ENCODE measurements around the gene PINK1.

PINK1 gene

GRCh38 chr1:20611652-20612051, 21.6 kb upstream of the PINK1 start:
- no peak overlapping the region for H3K9ac ChIP-seq (ENCODE audit: low read length)
- no peak overlapping the region for H3K27ac ChIP-seq (ENCODE audit: low read depth, low read length, poor library complexity, severe bottlenecking)

DNA sequence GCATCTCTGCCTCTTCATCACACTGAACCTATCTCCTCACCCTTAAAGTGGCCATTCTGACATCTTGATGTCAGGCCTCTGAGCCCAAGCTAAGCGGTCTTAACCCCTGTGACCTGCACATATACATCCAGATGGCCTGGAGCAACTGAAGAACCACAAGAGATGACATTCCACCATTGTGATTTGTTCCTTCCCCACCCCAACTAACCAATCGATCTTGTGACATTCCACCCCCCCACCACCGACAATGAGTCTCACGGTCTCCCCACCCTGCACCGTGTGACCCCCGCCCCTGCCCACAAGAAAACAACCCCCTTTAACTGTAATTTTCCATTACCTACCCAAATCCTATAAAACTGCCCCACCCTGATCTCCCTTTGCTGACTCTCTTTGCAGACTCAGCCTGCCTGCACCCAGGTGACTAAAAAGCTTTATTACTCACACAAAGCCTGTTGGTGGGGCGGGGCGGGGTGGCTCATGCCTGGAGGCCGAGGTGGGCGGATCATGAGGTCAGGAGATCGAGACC, 21.0 kb upstream of the PINK1 start:
- H3K27me3 ChIP-seq (ENCODE audit: insufficient read depth, low read length) = peaks cover 7% of the 10 kb centered on the region
- H3K79me2 ChIP-seq (ENCODE audit: insufficient read depth, low read length) = no peaks in the 10 kb centered on the region
- H3K36me3 ChIP-seq (ENCODE audit: insufficient read depth, low read length) = no peaks in the 10 kb centered on the region
- no peaks in the 10 kb centered on the region for H3K4me1 ChIP-seq (ENCODE audit: insufficient read depth, low read length, severe bottlenecking)
- no peaks in the 10 kb centered on the region for H4K20me1 ChIP-seq (ENCODE audit: insufficient read depth, low read length)
- TF ChIP-seq, protein P1, sequence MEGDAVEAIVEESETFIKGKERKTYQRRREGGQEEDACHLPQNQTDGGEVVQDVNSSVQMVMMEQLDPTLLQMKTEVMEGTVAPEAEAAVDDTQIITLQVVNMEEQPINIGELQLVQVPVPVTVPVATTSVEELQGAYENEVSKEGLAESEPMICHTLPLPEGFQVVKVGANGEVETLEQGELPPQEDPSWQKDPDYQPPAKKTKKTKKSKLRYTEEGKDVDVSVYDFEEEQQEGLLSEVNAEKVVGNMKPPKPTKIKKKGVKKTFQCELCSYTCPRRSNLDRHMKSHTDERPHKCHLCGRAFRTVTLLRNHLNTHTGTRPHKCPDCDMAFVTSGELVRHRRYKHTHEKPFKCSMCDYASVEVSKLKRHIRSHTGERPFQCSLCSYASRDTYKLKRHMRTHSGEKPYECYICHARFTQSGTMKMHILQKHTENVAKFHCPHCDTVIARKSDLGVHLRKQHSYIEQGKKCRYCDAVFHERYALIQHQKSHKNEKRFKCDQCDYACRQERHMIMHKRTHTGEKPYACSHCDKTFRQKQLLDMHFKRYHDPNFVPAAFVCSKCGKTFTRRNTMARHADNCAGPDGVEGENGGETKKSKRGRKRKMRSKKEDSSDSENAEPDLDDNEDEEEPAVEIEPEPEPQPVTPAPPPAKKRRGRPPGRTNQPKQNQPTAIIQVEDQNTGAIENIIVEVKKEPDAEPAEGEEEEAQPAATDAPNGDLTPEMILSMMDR (IDR thresholded peaks at IDR 0.05; ENCODE audit: low read length) = no peak
- TF ChIP-seq EZH2 (IDR thresholded peaks at IDR 0.05; ENCODE audit: borderline replicate concordance, low read length) = no peak
- H2AFZ ChIP-seq (ENCODE audit: low read length) = no peak overlapping the region
- no peaks in the 10 kb centered on the region for H3K9me3 ChIP-seq (ENCODE audit: low read length)
- H3F3A ChIP-seq (ENCODE audit: insufficient read depth, low read length) = no peaks in the 10 kb centered on the region
- no peak overlapping the region for H3K9ac ChIP-seq (ENCODE audit: low read length)
- no peak overlapping the region for H3K4me2 ChIP-seq (ENCODE audit: low read length)
- H3K4me3 ChIP-seq (ENCODE audit: low read depth, low read length, poor library complexity, severe bottlenecking) = no peak overlapping the region
- H3K27ac ChIP-seq (ENCODE audit: low read depth, low read length, poor library complexity, severe bottlenecking) = no peak overlapping the region
- no peaks in the 10 kb centered on the region for H3K9me2 ChIP-seq (ENCODE audit: low read depth, low read length)

More at GRCh38 chr1:20611652-20612051, 21.6 kb upstream of the PINK1 start:
- Histone ChIP-seq H3K4me2 (ENCODE audit: low read length) (no peak overlapping the region), H3F3A (ENCODE audit: insufficient read depth, low read length) (no peaks in the 10 kb centered on the region), H3K79me2 (ENCODE audit: insufficient read depth, low read length) (no peaks in the 10 kb centered on the region), H3K27me3 (ENCODE audit: insufficient read depth, low read length) (peaks cover 7% of the 10 kb centered on the region), H3K36me3 (ENCODE audit: insufficient read depth, low read length) (no peaks in the 10 kb centered on the region), H2AFZ (ENCODE audit: low read length) (no peak overlapping the region), H3K4me3 (ENCODE audit: low read depth, low read length, poor library complexity, severe bottlenecking) (no peak overlapping the region), H3K9me3 (ENCODE audit: low read length) (no peaks in the 10 kb centered on the region), H4K20me1 (ENCODE audit: insufficient read depth, low read length) (no peaks in the 10 kb centered on the region), H3K4me1 (ENCODE audit: insufficient read depth, low read length, severe bottlenecking) (no peaks in the 10 kb centered on the region), H3K9me2 (ENCODE audit: low read depth, low read length) (no peaks in the 10 kb centered on the region)
- TF ChIP-seq EZH2 (IDR thresholded peaks at IDR 0.05; ENCODE audit: borderline replicate concordance, low read length) = no peak
- TF ChIP-seq, protein P1 (IDR thresholded peaks at IDR 0.05; ENCODE audit: low read length) = no peak

- no peaks in the 10 kb centered on the region for H3K79me2 ChIP-seq (ENCODE audit: insufficient read depth, low read length)
- no peaks in the 10 kb centered on the region for H3K36me3 ChIP-seq (ENCODE audit: insufficient read depth, low read length)
- TF ChIP-seq, protein P1 (IDR thresholded peaks at IDR 0.05; ENCODE audit: low read length) = no peak
- no peak for TF ChIP-seq EZH2 (IDR thresholded peaks at IDR 0.05; ENCODE audit: borderline replicate concordance, low read length)
- no peaks in the 10 kb centered on the region for H3F3A ChIP-seq (ENCODE audit: insufficient read depth, low read length)
- no peak overlapping the region for H3K27ac ChIP-seq (ENCODE audit: low read depth, low read length, poor library complexity, severe bottlenecking)
- H3K27me3 ChIP-seq (ENCODE audit: insufficient read depth, low read length) = peaks cover 7% of the 10 kb centered on the region
- no peaks in the 10 kb centered on the region for H3K9me3 ChIP-seq (ENCODE audit: low read length)
- H2AFZ ChIP-seq (ENCODE audit: low read length) = no peak overlapping the region
- H3K4me2 ChIP-seq (ENCODE audit: low read length) = no peak overlapping the region
- H3K9ac ChIP-seq (ENCODE audit: low read length) = no peak overlapping the region
- no peaks in the 10 kb centered on the region for H3K9me2 ChIP-seq (ENCODE audit: low read depth, low read length)
- H3K4me1 ChIP-seq (ENCODE audit: insufficient read depth, low read length, severe bottlenecking) = no peaks in the 10 kb centered on the region
- H3K4me3 ChIP-seq (ENCODE audit: low read depth, low read length, poor library complexity, severe bottlenecking) = no peak overlapping the region
- no peaks in the 10 kb centered on the region for H4K20me1 ChIP-seq (ENCODE audit: insufficient read depth, low read length)
Observed at GRCh38 chr1:20614131-20614579, 19.1 kb upstream of the PINK1 start.

All from OCI-LY1 (cell line).